Measurements from ENCODE around the gene NUCB2. TPM values are rescaled to one million over a fixed set of nuclear protein-coding genes. Genes with fewer than 3 reads are reported as not detected.

NUCB2 gene
- total and polyA plus RNA-seq, 2 donors (not counting 1 experiment from before 2014, with no cell fraction given): 164 to 176 TPM

GRCh38 chr11:17273668-17274282 is 2.8 kb upstream of the NUCB2 start:
- Histone ChIP-seq H3K4me3 (replicated peaks in 1 of 4; ENCODE audit: control extremely low read depth in 1 of 4, insufficient read depth in 1 of 4, low read depth in 3 of 4, low read length in 4 of 4) (no peak overlapping the region), H3K4me1 (ENCODE audit: control insufficient read depth, extremely low read depth, insufficient read depth, low read length) (peaks cover 2% of the 10 kb centered on the region), H4K20me1 (ENCODE audit: control insufficient read depth, extremely low read depth, insufficient read depth, low read length) (no peaks in the 10 kb centered on the region), H3K9me3 (ENCODE audit: control insufficient read depth, insufficient read depth, low read depth, low read length) (no peaks in the 10 kb centered on the region), H3K27me3 (ENCODE audit: control insufficient read depth, insufficient read depth, low read length) (no peaks in the 10 kb centered on the region), H3K79me2 (ENCODE audit: control insufficient read depth, insufficient read depth, low read length) (peaks cover 9% of the 10 kb centered on the region), H3K36me3 (ENCODE audit: control insufficient read depth, insufficient read depth, low read length) (no peaks in the 10 kb centered on the region), H2AFZ (ENCODE audit: low read length) (no peak overlapping the region), H3K9ac (ENCODE audit: insufficient read depth, low read length) (no peak overlapping the region), H3K27ac (ENCODE audit: insufficient read depth, low read length) (no peak overlapping the region), H3K4me2 (ENCODE audit: extremely low read depth, insufficient read depth, low read length) (no peak overlapping the region)
- DNase-seq (ENCODE audit: low read depth in 2 of 2): no peak
- TF ChIP-seq EZH2 (IDR thresholded peaks at IDR 0.05; ENCODE audit: low read length, missing control alignments) (no peak), CTCF (conservative IDR thresholded peaks at IDR 0.05 in 1 of 2, IDR thresholded peaks at IDR 0.05 in 1 of 2; ENCODE audit: low read depth in 1 of 2, low read length in 2 of 2) (no peak)

- H3K36me3 ChIP-seq (ENCODE audit: control insufficient read depth, insufficient read depth, low read length): no peaks in the 10 kb centered on the region
- TF ChIP-seq EZH2 (IDR thresholded peaks at IDR 0.05; ENCODE audit: low read length, missing control alignments) (no peak), CTCF (conservative IDR thresholded peaks at IDR 0.05 in 1 of 2, IDR thresholded peaks at IDR 0.05 in 1 of 2; ENCODE audit: low read depth in 1 of 2, low read length in 2 of 2) (no peak)
- peak overlapping the region; percentile 95 for H3K9ac ChIP-seq (ENCODE audit: insufficient read depth, low read length)
- peaks cover 13% of the 10 kb centered on the region for H3K79me2 ChIP-seq (ENCODE audit: control insufficient read depth, insufficient read depth, low read length)
- H3K9me3 ChIP-seq (ENCODE audit: control insufficient read depth, insufficient read depth, low read depth, low read length): no peaks in the 10 kb centered on the region
- no peak for DNase-seq (ENCODE audit: low read depth in 2 of 2)
- peak overlapping the region; percentile 93 for H3K27ac ChIP-seq (ENCODE audit: insufficient read depth, low read length)
- H3K4me1 ChIP-seq (ENCODE audit: control insufficient read depth, extremely low read depth, insufficient read depth, low read length): peaks cover 2% of the 10 kb centered on the region
- no peaks in the 10 kb centered on the region for H3K27me3 ChIP-seq (ENCODE audit: control insufficient read depth, insufficient read depth, low read length)
- H2AFZ ChIP-seq (ENCODE audit: low read length): peak overlapping the region; percentile 94
- peak overlapping the region; percentile 59 to 94 (median 86) for H3K4me3 ChIP-seq (replicated peaks in 1 of 4; ENCODE audit: control extremely low read depth in 1 of 4, insufficient read depth in 1 of 4, low read depth in 3 of 4, low read length in 4 of 4)
- H3K4me2 ChIP-seq (ENCODE audit: extremely low read depth, insufficient read depth, low read length): peak overlapping the region; percentile 91
- H4K20me1 ChIP-seq (ENCODE audit: control insufficient read depth, extremely low read depth, insufficient read depth, low read length): no peaks in the 10 kb centered on the region
These were observed 921 bp upstream of the NUCB2 start for GRCh38 chr11:17275400-17276235.

- H3K36me3 ChIP-seq (ENCODE audit: control insufficient read depth, insufficient read depth, low read length): no peaks in the 10 kb centered on the region
- peak overlapping the region; percentile 96 for H2AFZ ChIP-seq (ENCODE audit: low read length)
- no peaks in the 10 kb centered on the region for H3K9me3 ChIP-seq (ENCODE audit: control insufficient read depth, insufficient read depth, low read depth, low read length)
- TF ChIP-seq EZH2 (IDR thresholded peaks at IDR 0.05; ENCODE audit: low read length, missing control alignments) (no peak), CTCF (conservative IDR thresholded peaks at IDR 0.05 in 1 of 2, IDR thresholded peaks at IDR 0.05 in 1 of 2; ENCODE audit: low read depth in 1 of 2, low read length in 2 of 2) (no peak)
- peak overlapping the region; percentile 95 for H3K9ac ChIP-seq (ENCODE audit: insufficient read depth, low read length)
- H3K79me2 ChIP-seq (ENCODE audit: control insufficient read depth, insufficient read depth, low read length): peaks cover 13% of the 10 kb centered on the region
- H3K4me3 ChIP-seq (replicated peaks in 1 of 4; ENCODE audit: control extremely low read depth in 1 of 4, insufficient read depth in 1 of 4, low read depth in 3 of 4, low read length in 4 of 4): peak overlapping the region; percentile 76 to 94 (median 86)
- peak overlapping the region; percentile 87 for H3K4me2 ChIP-seq (ENCODE audit: extremely low read depth, insufficient read depth, low read length)
- peak overlapping the region; percentile 93 for H3K27ac ChIP-seq (ENCODE audit: insufficient read depth, low read length)
- peak; percentile 57 to 65 for DNase-seq (ENCODE audit: low read depth in 2 of 2)
- H4K20me1 ChIP-seq (ENCODE audit: control insufficient read depth, extremely low read depth, insufficient read depth, low read length): no peaks in the 10 kb centered on the region
- no peaks in the 10 kb centered on the region for H3K27me3 ChIP-seq (ENCODE audit: control insufficient read depth, insufficient read depth, low read length)
- H3K4me1 ChIP-seq (ENCODE audit: control insufficient read depth, extremely low read depth, insufficient read depth, low read length): peaks cover 2% of the 10 kb centered on the region
These were observed 565 bp downstream of the NUCB2 start for GRCh38 chr11:17277024-17277584.
